Measurements from ENCODE around the gene GRK6. TPM values are rescaled to one million over a fixed set of nuclear protein-coding genes. Genes with fewer than 3 reads are reported as not detected.

Gene GRK6
- total RNA-seq, 1 experiment from 2014 or later: 75.2 TPM

DNA sequence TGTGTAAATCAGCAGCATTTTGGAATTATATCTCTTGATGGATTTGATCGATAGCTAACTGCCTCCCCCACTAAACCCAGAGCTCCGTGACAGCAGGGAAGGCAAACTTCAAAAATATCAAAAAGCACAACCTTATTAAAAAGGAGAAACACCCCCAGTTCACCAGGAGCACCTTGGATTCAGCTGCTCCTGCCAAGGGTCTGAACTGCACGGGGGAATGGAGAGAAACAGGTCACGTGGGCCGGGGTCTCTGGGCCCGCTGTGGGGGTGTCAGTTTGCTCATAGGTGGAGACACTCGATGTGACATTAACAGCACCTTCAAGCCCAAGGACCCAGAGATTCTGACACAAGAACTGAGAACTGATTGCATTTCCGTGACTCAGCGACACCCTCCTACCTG is 43.3 kb upstream of the GRK6 start:
- no peaks in the 10 kb centered on the region for H3K4me1 ChIP-seq (ENCODE audit: insufficient read depth, low read length)
- no peak overlapping the region for H3K9ac ChIP-seq (ENCODE audit: extremely low read depth, insufficient read length, low read length)
- no peak overlapping the region for H3K23ac ChIP-seq (ENCODE audit: insufficient read length, low read depth, low read length)
- H3K36me3 Mint-ChIP-seq (ENCODE audit: insufficient read depth in 1 of 3, low read depth in 3 of 3): no peaks in the 10 kb centered on the region
- no peak overlapping the region for H3K14ac ChIP-seq (ENCODE audit: insufficient read depth, low read length)
- H4K5ac ChIP-seq (ENCODE audit: insufficient read length, low read depth, low read length): no peak overlapping the region
- no peaks in the 10 kb centered on the region for H3K23me2 ChIP-seq (ENCODE audit: insufficient read length, low read depth, low read length, poor library complexity, severe bottlenecking)
- H2BK120ac ChIP-seq (ENCODE audit: low read depth, low read length, poor library complexity, severe bottlenecking): no peak overlapping the region
- no peak overlapping the region for H3K18ac ChIP-seq (ENCODE audit: insufficient read length, low read depth, low read length)
- peaks cover 60% of the 10 kb centered on the region for H3K27me3 Mint-ChIP-seq (ENCODE audit: low read depth)
- H4K20me1 ChIP-seq (ENCODE audit: control insufficient read depth, insufficient read depth, insufficient read length): no peaks in the 10 kb centered on the region
- H3K79me2 ChIP-seq (ENCODE audit: insufficient read depth, low read length): no peaks in the 10 kb centered on the region
- no peak overlapping the region for H2BK5ac ChIP-seq (ENCODE audit: insufficient read length, low read length)
- H3K9me3 Mint-ChIP-seq: no peaks in the 10 kb centered on the region; a peak in 1 of 5 replicates
- H2AFZ ChIP-seq (ENCODE audit: low read length): no peak overlapping the region
- H3K27ac ChIP-seq (ENCODE audit: insufficient read length, low read depth, low read length): no peak overlapping the region
- DNase-seq: no peak
- H3K27me3 ChIP-seq (ENCODE audit: insufficient read depth, low read length): no peaks in the 10 kb centered on the region; the same call in 1 of the 2 replicates
- H3T11ph ChIP-seq (ENCODE audit: low read length): no peak overlapping the region
- H2BK20ac ChIP-seq (ENCODE audit: low read depth, low read length, poor library complexity, severe bottlenecking): no peak overlapping the region
- no peaks in the 10 kb centered on the region for H3K79me1 ChIP-seq (ENCODE audit: insufficient read depth, low read depth, low read length, poor library complexity, severe bottlenecking)
- TF ChIP-seq, protein P1, sequence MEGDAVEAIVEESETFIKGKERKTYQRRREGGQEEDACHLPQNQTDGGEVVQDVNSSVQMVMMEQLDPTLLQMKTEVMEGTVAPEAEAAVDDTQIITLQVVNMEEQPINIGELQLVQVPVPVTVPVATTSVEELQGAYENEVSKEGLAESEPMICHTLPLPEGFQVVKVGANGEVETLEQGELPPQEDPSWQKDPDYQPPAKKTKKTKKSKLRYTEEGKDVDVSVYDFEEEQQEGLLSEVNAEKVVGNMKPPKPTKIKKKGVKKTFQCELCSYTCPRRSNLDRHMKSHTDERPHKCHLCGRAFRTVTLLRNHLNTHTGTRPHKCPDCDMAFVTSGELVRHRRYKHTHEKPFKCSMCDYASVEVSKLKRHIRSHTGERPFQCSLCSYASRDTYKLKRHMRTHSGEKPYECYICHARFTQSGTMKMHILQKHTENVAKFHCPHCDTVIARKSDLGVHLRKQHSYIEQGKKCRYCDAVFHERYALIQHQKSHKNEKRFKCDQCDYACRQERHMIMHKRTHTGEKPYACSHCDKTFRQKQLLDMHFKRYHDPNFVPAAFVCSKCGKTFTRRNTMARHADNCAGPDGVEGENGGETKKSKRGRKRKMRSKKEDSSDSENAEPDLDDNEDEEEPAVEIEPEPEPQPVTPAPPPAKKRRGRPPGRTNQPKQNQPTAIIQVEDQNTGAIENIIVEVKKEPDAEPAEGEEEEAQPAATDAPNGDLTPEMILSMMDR (conservative IDR thresholded peaks at IDR 0.05): no peak
- H3K4me2 ChIP-seq (ENCODE audit: insufficient read depth, insufficient read length, low read length): no peak overlapping the region
- no peak overlapping the region for H4K91ac ChIP-seq (ENCODE audit: insufficient read length, low read depth, low read length)
- H3K56ac ChIP-seq (ENCODE audit: insufficient read length, low read depth, low read length): no peak overlapping the region
- no peak overlapping the region for H2BK15ac ChIP-seq (ENCODE audit: low read depth, low read length)
- H3K27ac Mint-ChIP-seq: no peak overlapping the region; a peak in 1 of 7 replicates
- peaks cover 13 to 15% of the 10 kb centered on the region in 2 experiments for H3K4me1 Mint-ChIP-seq
- no CpG with 5 or more reads among the region's 9 CpGs for WGBS (ENCODE audit: extremely low coverage, insufficient read length, low lambda C conversion rate)
- no peaks in the 10 kb centered on the region for H3K9me3 ChIP-seq (ENCODE audit: control insufficient read depth, low read depth, low read length)
- no peak overlapping the region for H4K8ac ChIP-seq (replicated peaks; ENCODE audit: insufficient read length, low read depth, low read length)
- no peak overlapping the region for H2BK12ac ChIP-seq (ENCODE audit: insufficient read length, low read depth, low read length)
- no peak overlapping the region for H3K4me3 Mint-ChIP-seq
- H2AK5ac ChIP-seq (ENCODE audit: insufficient read length, low read length): no peak overlapping the region
- H3K4ac ChIP-seq (ENCODE audit: low read depth, low read length): no peak overlapping the region
